HG02610 (cell line): ENCODE data around the gene CRIM1.

Experiments used
- ATAC-seq: cut with Tn5 transposase; IDR thresholded peaks from one replicate; pipeline ENCODE4 v1.9.1; 2021; ENCODE audit warnings: mild to moderate bottlenecking, moderate library complexity; ENCODE audit not compliant: unreplicated experiment

Gene CRIM1

DNA sequence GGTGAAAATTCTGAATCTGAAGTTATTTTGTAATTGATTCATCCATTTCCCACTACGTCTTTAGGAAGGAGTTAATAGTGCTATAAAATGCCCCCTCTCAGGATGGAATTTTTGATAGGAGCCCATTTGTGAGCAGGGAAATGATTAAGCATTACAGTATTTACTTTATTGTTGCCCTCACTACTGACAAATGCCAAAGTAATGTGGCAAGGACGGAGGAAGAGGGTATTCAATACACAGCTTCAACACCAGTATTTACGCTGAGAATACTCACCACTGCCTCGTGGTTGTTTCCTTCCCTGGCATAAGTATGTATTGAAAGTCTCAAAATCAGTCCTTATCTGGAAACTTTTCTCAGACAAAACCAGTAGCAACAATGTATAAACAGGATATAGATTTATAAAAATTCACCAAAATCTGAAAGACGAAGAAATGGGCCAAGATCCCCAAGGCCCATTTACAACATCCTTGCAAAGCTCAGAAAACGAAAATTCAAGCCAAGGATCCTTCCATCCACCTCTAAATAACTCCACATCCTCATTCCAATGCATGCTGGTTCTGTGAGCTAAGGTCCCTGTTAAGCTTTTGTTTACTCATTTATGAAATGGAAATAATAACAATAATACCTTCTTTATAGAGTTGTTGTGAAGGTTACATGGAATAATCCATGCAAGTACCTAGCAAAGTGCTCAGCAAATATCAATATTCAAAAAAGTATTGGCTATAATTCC, 213.1 kb downstream of the CRIM1 start:
- no peak for ATAC-seq

DNA sequence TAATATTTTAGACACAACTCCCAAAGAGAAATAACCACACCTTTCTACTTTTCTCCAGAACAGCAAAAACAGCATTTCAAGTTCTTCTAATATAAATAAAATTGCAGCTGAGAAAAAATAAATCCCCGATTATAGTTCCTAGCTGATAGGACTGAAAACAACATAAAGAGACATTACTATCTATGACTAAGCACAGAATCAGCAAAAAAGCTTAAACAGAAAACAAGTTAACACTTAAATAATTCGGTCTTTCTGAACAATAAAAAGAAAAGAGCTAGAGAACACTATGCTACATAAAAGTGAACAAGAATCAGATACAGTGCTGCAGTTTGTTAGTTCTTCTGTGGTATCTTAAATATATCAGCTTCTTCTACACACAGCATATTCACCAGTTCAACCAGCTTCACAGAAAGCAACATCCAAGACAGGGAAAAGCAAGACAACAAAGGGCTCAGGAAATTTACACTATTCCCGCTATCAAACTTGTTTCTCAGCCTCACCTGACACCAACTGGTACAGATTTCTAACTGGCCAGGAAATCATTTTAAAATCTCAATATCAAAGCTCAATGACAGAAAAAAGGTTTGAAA, 213.8 kb downstream of the CRIM1 start:
- ATAC-seq, result no peak

- no peak for ATAC-seq
Observed at GRCh38 chr2:36570416-36570815, 214.8 kb downstream of the CRIM1 start.

DNA sequence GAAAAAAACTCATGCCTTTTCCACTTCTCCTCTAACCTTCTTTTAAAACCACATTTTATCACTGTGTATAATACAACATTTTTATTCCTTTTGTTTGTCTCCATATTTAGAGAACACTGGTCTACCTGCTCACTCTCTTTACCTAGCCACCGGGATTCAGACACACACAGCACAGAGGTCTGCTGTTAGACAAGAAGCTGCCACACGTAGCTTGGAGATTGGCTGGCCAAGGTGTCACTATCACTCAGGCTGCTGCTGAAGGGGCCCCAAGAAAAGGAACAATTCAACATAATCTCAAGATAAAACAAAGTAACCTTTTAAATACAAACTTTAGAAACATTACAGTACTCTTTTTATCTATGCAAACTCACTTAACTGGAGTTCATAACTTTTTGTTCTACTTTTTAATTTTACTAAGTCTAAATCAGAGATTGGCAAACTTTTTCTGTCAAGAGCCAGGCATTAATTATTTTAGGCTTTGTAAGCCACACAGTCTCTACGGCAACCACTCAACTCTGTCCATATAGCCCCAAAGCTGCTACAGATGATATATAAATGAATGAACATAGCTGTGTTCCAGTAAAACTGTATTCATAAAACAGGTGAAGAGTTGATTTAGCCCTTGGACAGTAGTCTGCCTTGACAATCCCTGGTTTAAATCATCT, 216.6 kb downstream of the CRIM1 start:
- ATAC-seq, result no peak

GRCh38 chr2:36572719-36573059, 217.1 kb downstream of the CRIM1 start:
- no peak for ATAC-seq

GRCh38 chr2:36573165-36573564, 217.6 kb downstream of the CRIM1 start:
- ATAC-seq, result no peak

DNA sequence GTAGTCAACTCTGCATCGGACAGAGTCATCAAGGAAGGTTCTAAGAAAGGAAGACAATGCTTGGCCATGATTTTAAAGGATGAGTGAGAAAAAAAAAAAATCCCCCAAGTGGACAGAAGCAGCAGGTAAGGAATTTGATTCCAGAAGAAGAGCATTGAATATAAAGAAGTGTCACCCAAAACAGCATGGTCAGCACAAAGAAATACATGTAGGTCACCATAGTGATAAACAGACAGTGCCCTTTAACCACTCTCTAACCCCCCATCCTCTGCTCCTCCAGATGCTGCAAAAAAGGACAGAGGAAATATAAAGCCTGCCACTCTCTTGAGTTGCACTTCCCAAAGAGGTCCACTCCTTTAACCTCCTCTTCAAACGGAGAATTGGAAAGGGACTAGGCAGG, 219.0 kb downstream of the CRIM1 start:
- ATAC-seq, result no peak

DNA sequence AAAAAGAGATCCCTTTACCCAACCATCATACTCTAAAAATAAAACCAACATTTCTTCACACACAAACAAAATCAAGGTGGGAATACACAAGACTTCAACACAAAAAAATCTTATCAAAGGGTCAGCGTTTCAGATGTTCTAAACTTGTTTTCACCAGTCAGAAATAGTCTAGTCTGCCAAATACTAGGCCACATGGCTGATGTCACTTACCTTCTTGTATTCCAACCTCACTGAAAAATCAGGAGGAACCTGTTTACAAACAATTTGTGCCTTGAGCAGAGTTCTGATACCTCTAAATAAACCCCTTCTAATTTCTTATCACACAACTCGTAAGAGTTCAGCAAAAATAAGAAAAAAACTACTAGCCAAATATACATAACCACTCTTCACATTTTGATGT, 222.3 kb downstream of the CRIM1 start:
- no peak for ATAC-seq

GRCh38 chr2:36578343-36579296, 223.0 kb downstream of the CRIM1 start:
- ATAC-seq, result no peak

DNA sequence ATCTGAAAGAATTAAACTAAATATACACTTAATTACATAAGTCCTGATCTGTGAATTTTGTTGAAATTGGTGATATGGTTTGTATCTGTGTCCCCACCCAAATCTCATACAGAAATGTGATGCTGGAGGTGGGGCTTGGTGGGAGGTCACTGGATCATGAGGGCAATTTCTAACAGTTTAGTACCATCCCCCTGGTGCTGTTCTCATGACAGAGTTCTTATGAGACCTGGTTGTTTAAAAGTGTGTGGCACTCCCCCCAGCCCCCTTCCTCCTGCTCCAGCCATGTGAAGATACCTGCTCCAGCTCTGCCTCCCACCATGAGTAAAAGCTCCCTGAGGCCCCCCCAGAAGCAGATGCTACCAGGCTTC, 223.7 kb downstream of the CRIM1 start:
- no peak for ATAC-seq

DNA sequence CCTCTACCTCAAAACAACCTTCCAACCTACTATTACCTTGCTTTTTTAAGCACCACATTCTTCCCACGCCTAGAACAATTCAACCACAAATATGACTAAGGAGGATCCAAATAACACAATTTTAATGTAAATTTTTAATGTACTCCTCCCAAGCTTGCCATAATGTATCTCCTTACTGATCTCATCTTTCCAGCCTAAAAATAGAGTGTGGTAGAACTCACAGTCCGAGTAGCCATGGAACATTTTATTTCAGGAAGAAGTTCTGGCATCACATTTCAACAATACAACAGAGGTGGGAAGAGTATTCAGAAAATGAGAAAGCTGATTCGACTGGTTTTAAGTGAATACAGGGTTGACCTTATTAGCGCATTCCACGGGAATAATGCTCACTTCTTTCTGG, 227.0 kb downstream of the CRIM1 start:
- ATAC-seq, result no peak

- ATAC-seq, result no peak
Observed at GRCh38 chr2:36582951-36583350, 227.4 kb downstream of the CRIM1 start.

DNA sequence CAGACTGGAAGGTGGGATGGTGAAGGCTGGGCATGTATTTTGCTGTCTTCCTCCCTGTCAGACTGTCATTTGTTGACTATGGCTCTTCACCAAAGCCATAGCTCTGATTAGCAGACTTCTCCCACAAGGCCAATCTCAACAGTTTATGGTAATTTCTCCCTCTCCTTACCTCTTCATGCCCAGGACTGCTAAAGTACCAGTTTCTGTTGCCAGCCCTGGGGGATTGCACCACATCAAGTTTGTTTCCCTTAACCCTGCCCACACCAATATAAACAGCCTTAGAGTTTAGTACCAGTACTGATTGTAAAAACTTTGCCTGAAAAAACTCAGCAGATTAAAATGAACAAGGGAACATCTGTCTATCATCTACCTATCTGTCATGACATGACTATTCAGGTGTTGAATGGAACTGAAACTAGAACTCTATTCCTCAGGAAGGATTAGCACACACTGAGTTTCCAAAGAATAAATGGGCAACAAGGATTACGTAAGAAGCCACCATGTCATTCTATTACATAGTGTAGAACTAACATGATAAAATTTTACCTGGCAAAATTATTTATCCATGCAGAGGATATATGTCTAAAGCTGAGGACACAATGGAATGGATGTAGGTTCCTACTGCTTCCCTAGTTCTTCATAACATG, 228.7 kb downstream of the CRIM1 start:
- no peak for ATAC-seq

- ATAC-seq, result no peak
Observed at GRCh38 chr2:36586672-36587071, 231.1 kb downstream of the CRIM1 start.

GRCh38 chr2:36587101-36587500, 231.5 kb downstream of the CRIM1 start:
- no peak for ATAC-seq

DNA sequence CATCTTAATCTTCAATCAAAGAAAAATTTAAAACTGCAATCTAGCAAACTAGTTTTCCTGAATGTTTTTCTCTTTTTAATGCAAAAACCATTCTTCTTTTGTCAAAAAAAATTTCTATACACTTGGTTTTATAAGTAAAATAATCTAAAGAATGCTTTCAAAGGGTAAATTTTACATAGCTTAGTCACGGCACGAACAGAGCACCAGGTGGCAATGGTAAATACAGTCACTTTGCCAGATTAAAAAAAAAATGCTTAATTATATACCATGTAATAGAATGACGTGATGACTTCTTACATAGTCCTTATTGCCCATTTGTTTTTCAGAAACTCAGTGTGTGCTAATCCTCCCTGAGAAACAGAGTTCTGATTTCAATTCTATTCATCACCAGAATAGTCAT, 232.0 kb downstream of the CRIM1 start:
- ATAC-seq, result no peak

- ATAC-seq, result no peak
Observed at GRCh38 chr2:36589230-36589630, 233.7 kb downstream of the CRIM1 start.

DNA sequence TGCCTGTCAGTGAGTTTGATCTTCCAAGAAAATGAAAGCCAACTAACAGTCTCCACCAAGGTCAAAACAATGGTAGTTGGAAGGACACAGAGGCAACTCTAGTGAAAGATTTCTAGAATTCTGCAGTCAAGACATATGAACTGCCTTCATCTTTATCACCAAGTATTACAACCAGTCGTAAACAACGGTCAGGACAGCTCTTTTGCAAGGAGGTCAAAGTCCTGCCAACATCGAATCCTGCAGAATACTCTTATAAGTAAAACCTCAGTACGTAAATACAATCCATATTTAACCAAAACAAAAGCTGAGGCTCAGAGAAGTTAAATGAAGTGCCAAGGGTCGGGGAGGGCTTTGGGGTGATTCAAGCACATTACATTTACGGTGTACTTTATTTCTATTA, 239.3 kb downstream of the CRIM1 start:
- no peak for ATAC-seq

GRCh38 chr2:36596397-36596796, 240.8 kb downstream of the CRIM1 start:
- ATAC-seq, result no peak

DNA sequence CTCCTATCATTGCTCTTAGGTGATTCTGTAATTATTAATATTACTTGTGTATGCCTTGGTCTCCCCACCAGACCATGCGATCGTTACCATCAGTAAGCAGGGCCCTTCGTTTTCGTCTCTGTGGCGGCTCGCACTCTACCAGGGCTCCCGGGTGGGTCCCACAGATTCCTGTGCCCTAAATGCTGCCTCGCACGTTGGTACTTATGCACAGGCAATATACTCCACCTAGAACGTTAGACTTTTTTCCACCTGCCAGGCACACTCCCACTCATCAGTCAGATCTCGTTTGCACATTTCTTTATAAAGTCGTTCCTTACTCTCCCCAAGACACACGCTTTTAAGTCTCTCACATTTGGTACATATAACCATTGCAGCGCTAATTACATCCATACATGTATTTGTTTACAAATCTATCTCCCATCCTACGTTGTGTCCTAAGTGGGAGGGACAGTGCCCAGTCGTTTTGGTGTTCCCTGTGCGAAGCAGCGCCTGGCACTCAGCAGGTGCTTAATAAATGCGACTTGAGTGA, 241.5 kb downstream of the CRIM1 start:
- no peak for ATAC-seq
